Diencephalon (tissue), 1 donor: ENCODE data around the gene ZBTB45. TPM values are rescaled to one million over a fixed set of nuclear protein-coding genes. Genes with fewer than 3 reads are reported as not detected.

Experiments
- small RNA-seq: library from RNA; depleted of rRNA; stranded (forward); fragments of <200 nt; gene quantifications from one replicate; pipeline ENCODE3, GENCODE V24; 2014
- total RNA-seq: library from RNA; depleted of rRNA; stranded (reverse); fragments of >200 nt; gene quantifications from one replicate; pipeline ENCODE4 v1.2.3, GENCODE V29; 2014

Gene ZBTB45
- 8.8 TPM for total RNA-seq

DNA sequence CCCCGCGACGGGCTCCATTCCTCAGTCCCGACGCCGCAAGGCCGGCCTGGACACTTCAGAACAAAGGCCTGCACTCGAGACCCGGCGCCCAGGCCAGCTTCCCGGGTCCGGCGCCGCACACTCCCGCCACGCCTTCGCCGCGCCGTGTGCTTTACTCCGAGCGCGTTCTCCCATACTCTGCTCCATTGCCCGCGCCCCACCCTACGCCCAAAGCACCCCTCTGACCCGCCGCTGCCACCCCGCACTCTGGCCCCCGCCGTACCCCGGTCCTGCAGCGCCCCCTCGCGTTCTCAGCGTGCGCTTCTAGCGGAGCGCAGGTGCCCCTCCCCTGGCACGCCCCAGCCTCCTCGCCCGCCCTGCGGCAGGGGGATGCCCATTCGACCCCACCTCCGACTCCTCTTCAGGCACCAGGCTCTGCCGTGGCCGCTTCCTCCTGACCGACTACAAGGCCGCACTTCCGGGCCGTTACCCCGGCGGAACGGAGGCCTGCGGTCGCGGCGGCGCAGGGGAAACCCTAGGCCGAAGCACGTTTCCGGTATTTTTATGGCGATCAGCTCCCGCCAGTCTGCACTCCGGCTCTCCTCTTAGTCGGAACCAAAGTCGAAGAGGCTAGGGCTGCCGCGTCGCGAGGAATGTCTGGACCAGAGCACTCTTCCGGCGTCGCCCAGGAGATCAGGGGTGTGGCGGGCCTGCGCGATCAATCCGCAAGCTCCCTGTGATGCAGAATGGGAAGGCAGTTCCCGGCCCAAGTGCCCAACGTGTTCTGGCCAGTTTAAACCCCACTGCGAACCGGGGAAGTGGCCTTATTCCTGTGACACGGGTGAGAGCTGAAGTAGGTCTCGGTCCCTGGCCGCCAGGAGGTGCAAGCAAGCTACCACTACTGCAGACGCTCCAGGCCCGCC, at the start of gene ZBTB45:
Gene ZBTB45, minus strand, starts transcription at position 456 of the 902 bp plus-strand sequence. CDS start 2,137 bp downstream, outside the sequence.

GRCh38 chr19:58558066-58558622, 38.5 kb upstream of the ZBTB45 start, which contains the start of gene UBE2M:
Gene UBE2M (minus strand): TSS chr19:58558611. CDS start chr19:58558381, 230 bp downstream.

DNA sequence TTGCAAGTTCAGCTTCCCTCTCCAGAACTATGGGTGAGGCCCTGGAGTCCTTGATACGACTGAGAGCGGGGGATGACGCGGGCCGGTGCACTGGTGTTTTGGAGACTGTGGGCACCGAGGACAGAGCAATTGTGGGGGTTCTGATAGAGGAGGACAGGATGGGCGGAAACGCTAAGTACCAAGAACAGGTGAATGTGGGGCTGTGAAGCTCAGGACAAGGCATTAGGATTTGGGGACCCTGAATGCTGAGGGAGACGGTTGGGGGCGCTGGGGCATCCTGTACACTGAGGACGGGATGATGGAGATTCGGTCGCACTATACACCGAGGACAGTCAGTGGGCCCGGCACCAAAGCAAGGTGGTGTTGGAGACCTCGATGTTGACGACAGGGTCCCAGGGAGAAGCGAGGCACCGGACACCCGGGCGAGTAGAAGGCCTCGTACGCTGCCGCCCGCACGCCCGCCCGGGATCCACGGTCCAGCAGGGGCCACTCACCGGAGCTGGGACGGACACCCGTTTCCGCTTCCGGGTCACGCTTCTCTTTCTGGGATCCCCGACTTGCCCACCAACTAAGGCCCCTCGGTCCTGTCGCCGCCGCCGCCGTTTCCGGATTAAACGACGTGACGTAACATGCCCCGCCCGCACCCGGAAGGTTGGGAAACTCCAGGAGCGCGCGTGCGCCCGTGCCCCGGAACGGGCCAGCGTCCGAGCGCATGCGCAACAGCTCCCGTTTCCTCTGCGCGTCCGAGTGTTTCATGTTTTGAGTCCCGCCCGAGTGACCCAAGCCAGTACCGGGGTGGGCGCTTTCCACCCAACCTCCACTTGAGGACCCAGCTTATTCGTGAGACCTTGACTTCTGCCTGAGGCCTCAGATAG, 35.1 kb upstream of the ZBTB45 start, which contains the start of gene CHMP2A:
Gene CHMP2A, minus strand, starts transcription at position 612 of the 875 bp plus-strand sequence. CDS start 893 bp downstream, outside the sequence.

DNA sequence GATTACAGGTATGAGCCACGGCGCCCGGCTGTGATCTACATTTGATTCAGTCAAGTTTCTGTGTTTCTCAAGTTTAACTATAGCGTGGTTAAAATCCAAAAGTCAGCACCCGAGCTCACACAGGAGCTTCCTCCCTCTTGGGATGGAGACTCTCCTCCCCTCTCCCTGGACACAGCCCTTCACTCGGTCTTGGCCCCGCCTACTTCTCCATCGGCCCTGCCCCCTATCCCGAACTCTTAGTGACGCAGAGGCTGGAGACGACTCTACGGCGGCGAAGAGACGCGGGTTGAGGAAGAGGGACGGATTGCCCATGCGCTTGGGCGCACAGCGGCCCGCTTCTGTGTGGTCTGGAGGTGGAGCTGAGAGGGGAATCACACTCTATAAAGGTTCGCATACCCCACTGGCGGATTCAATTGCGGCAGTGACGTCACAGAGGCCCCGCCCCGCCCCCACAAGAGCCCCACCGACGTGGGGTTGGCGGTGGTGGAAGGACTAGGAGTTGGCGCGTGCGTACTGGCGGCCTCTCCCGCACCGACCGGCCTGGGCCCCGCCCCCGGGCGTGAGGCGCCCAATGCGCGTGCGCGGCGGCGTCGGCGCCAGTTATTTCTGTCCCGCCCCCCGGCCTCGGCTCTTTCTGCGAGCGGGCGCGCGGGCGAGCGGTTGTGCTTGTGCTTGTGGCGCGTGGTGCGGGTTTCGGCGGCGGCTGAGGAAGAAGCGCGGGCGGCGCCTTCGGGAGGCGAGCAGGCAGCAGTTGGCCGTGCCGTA, 24.4 kb upstream of the ZBTB45 start, which contains the start of gene TRIM28:
Gene TRIM28, plus strand, starts transcription at position 239 of the 765 bp plus-strand sequence. CDS start 694 bp downstream, outside the sequence.

DNA sequence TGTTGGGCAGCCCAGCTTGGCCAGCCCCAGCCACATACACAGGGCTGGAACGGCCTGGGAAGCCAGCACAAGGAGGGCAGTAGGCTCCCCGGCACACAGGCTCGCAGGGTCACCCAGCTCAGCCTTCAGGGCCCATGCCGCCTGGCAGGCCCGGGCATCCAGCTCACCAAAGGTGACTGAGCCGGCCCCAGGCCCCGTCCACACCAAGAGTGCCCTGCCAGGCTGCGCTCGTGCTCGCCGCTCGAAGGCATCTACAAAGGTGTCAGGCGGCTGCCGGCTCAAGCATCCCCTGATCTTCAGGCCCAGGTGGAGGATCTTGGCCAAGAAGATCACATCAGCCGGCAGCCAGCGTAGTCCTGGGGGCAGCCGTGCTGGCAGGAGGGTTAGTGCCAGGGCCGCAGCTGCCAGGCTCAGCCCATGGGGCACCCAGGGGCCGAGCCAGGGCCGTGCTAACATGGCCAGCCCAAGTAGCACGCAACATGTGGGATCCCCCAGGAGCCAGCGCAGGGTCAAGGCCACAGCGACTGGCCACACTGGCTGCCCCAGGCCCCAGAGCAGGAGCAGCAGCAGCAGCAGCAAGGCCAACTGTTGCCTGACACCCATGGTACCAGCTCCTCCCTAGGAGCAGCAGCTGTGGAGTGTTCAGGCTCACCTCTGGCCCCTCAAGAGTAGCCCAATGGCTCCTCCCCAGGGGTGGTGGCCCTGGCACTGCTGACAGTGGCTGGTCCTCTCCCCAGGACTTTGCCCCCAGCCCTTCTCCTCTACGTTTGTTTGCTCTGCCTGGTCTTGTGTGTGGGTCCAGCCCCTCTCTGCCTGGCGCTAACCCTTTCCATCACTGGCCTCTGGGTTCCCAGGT, 8.0 kb downstream of the ZBTB45 start, which contains the start of gene SLC27A5:
Gene SLC27A5, minus strand, starts transcription at position 640 of the 856 bp plus-strand sequence. Its CDS starts 37 bp downstream, at position 603.

GRCh38 chr19:58475714-58476497, 43.7 kb downstream of the ZBTB45 start, which contains the start of gene ZNF446:
Gene ZNF446 (plus strand): TSS chr19:58476352. CDS start chr19:58477219, 867 bp downstream.

GRCh38 chr19:58466760-58467589, 52.6 kb downstream of the ZBTB45 start, which contains the start of gene ZNF324:
Gene ZNF324 (plus strand): TSS chr19:58467080. CDS start chr19:58469186, 2,106 bp downstream.

Small RNA genes within 50 kb of the gene (small RNA-seq; reads per million reads assigned to genes)
- 0.26 reads per million, percentile 9 among the genes with 10 or more reads in this experiment for gene MIR6807
- not detected for gene RN7SL525P
- gene RN7SL693P = not detected
- not detected for gene RNU6-1337P

Other genes starting within 250 kb of the ZBTB45 start
- gene ZNF8, start 240.9 kb downstream of the ZBTB45 start, total RNA-seq = 14.1 TPM
- 27.9 TPM for gene ERVK3-1, start 214.4 kb downstream of the ZBTB45 start, total RNA-seq
- gene ZSCAN22, start 192.8 kb downstream of the ZBTB45 start, total RNA-seq = 2.5 TPM
- gene A1BG, start 166.3 kb downstream of the ZBTB45 start, total RNA-seq = 1.2 TPM
- 6.2 TPM for gene ZNF497, start 157.1 kb downstream of the ZBTB45 start, total RNA-seq
- 1.2 TPM for gene ZNF837, start 138.8 kb downstream of the ZBTB45 start, total RNA-seq
- gene RPS5, start 132.5 kb downstream of the ZBTB45 start, total RNA-seq = 1,092 TPM
- not detected for gene RNF225, start 124.2 kb downstream of the ZBTB45 start, total RNA-seq
- gene ZNF584, start 111.2 kb downstream of the ZBTB45 start, total RNA-seq = 21.0 TPM
- gene ZNF132, start 79.7 kb downstream of the ZBTB45 start, total RNA-seq = 14.1 TPM
- 17.5 TPM for gene ZNF324B, start 68.2 kb downstream of the ZBTB45 start, total RNA-seq
- 23.3 TPM for gene ZNF324, start 52.7 kb downstream of the ZBTB45 start, total RNA-seq
- 8.8 TPM for gene ZNF446, start 43.5 kb downstream of the ZBTB45 start, total RNA-seq
- gene SLC27A5, start 7.8 kb downstream of the ZBTB45 start, total RNA-seq = 9.5 TPM
- 233 TPM for gene TRIM28, start 24.3 kb upstream of the ZBTB45 start, total RNA-seq
- 68.5 TPM for gene CHMP2A, start 35.3 kb upstream of the ZBTB45 start, total RNA-seq
- gene UBE2M, start 38.8 kb upstream of the ZBTB45 start, total RNA-seq = 75.2 TPM
- gene MZF1, start 53.5 kb upstream of the ZBTB45 start, total RNA-seq = 15.9 TPM